Measurements from ENCODE around the gene EXOSC3.
"Not testable (repeated sequence)": the region's sequence is repeated elsewhere in the genome, so short reads cannot be mapped to it uniquely, and the experiment has no call there.

GRCh38 chr9:37752112-37752511, 32.8 kb downstream of the EXOSC3 start:
- TF ChIP-seq CTCF (IDR thresholded peaks at IDR 0.05); POLR2A (IDR thresholded peaks at IDR 0.05); POLR2AphosphoS5 (IDR thresholded peaks at IDR 0.05; ENCODE audit: insufficient read depth in 1 of 2, low read depth in 1 of 2): not testable (repeated sequence)
